Suprapubic skin (tissue), 4 donors: ENCODE measurements around the gene TEDDM1. TPM values are rescaled to one million over a fixed set of nuclear protein-coding genes. Genes with fewer than 3 reads are reported as not detected.

ENCODE experiments used
- DNase-seq, 2 donors: peaks; one replicate each; pipeline ENCODE4 v3.0.0-alpha.2; 2019; ENCODE audit warnings: low spot score in 2 of 2
- H3K27ac ChIP-seq: fragments of 200-600 bp; sonication (generic); one replicate; pipeline ENCODE4 v1.5.1; 2019
- H3K27me3 ChIP-seq: fragments of 200-600 bp; sonication (generic); one replicate; pipeline ENCODE4 v1.5.1; 2019
- H3K36me3 ChIP-seq: fragments of 200-600 bp; sonication (generic); one replicate; pipeline ENCODE4 v1.5.1; 2019
- H3K4me1 ChIP-seq: fragments of 200-600 bp; sonication (generic); one replicate; pipeline ENCODE4 v1.5.1; 2019
- H3K4me3 ChIP-seq: fragments of 200-600 bp; sonication (generic); one replicate; pipeline ENCODE4 v1.5.1; 2019; ENCODE audit warnings: mild to moderate bottlenecking
- H3K9me3 ChIP-seq: fragments of 200-600 bp; sonication (generic); one replicate; pipeline ENCODE4 v1.5.1; 2019
- EP300 ChIP-seq: sonication (generic); formaldehyde crosslinking; IDR thresholded peaks from one replicate; pipeline ENCODE4 v1.6.1; 2017; ENCODE audit warnings: antibody characterized with exemption
- POLR2A ChIP-seq, 2 donors: fragments of 450-650 bp; IDR thresholded peaks; one replicate each; pipeline ENCODE4 v1.6.1; 2017; ENCODE audit warnings: antibody characterized with exemption in 2 of 2, mild to moderate bottlenecking in 2 of 2, moderate library complexity in 2 of 2
- POLR2AphosphoS5 ChIP-seq, 3 donors: sonication (generic); formaldehyde crosslinking; IDR thresholded peaks; one replicate each; pipeline ENCODE4 v1.6.1; 2017; ENCODE audit warnings: antibody characterized with exemption in 3 of 3
- WGBS: methylation state at CpG from one replicate; pipeline ENCODE4 v1.1.5; 2018; 5-methylcytosine and 5-hydroxymethylcytosine counted together
- total RNA-seq, 4 donors: library from RNA; depleted of rRNA; stranded (reverse); fragments of >200 nt; gene quantifications; one replicate each; pipeline ENCODE4 v1.1.0, GENCODE V29; 2016
- TF ChIP-seq, protein P1 (sequence below), 2 donors: fragments of 200-600 bp in 1 of 2; fragments of 450-650 bp in 1 of 2; sonication (generic) in 1 of 2; IDR thresholded peaks; one replicate each; pipeline ENCODE4 v1.5.1; 2016 to 2019; ENCODE audit warnings: antibody characterized with exemption in 2 of 2, mild to moderate bottlenecking in 1 of 2, moderate library complexity in 1 of 2

The TEDDM1 gene
- total RNA-seq, 4 donors from 2014 or later: not detected

DNA sequence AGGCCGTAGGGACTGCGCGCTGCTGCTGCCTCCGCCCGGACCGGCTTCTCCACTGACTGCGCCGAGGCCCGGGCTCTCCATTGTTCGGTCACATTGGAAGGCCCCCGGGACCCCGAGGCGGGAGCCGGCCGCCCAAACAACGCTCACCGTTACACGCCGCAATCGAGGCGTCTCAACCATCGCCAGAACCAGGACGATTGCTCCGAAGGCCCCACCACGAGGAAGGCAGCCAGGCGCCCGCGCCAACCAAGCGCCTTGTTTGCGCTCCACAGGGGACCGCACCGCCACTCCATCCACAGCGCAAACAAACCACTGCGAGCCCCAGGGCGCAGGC, 9.5 kb downstream of the TEDDM1 start:
- H3K9me3 ChIP-seq: no peaks in the 10 kb centered on the region
- H3K36me3 ChIP-seq: peaks cover 30% of the 10 kb centered on the region
- DNase-seq: no peak
- H3K4me1 ChIP-seq: peaks cover 51% of the 10 kb centered on the region
- H3K27me3 ChIP-seq: no peaks in the 10 kb centered on the region
- peak overlapping the region; percentile 99 for H3K27ac ChIP-seq
- 0% methylated on average over 24 of the region's 35 CpGs for WGBS
- peak overlapping the region; percentile 83 for H3K4me3 ChIP-seq
- TF ChIP-seq POLR2AphosphoS5 (IDR thresholded peaks at IDR 0.05) (no peak), POLR2A (IDR thresholded peaks at IDR 0.05) (no peak)
- TF ChIP-seq, protein P1, sequence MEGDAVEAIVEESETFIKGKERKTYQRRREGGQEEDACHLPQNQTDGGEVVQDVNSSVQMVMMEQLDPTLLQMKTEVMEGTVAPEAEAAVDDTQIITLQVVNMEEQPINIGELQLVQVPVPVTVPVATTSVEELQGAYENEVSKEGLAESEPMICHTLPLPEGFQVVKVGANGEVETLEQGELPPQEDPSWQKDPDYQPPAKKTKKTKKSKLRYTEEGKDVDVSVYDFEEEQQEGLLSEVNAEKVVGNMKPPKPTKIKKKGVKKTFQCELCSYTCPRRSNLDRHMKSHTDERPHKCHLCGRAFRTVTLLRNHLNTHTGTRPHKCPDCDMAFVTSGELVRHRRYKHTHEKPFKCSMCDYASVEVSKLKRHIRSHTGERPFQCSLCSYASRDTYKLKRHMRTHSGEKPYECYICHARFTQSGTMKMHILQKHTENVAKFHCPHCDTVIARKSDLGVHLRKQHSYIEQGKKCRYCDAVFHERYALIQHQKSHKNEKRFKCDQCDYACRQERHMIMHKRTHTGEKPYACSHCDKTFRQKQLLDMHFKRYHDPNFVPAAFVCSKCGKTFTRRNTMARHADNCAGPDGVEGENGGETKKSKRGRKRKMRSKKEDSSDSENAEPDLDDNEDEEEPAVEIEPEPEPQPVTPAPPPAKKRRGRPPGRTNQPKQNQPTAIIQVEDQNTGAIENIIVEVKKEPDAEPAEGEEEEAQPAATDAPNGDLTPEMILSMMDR (IDR thresholded peaks at IDR 0.05): peak in 1 of 2 donors; percentile 23

DNA sequence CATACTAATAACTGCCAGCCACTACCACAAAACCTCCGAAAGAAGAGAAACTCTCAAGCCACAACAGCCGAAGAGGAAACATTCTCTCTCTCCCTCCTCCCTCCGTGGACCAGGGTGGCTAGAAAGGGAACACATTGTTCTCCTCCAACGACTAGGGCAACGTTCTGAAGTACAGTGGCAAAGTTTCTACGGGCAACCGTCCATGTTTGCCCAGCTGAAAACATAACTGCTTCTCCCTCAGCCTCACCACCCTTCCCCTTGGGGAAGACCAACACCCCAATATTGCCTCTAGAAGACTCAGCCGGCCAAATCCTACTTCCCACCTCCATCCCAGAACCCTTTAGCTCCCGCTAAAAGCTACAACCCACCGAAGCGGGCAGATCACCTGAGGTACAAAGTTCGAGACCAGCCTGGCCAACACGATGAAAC, 10.8 kb downstream of the TEDDM1 start:
- H3K36me3 ChIP-seq: peaks cover 43% of the 10 kb centered on the region

GRCh38 chr1:182388392-182389134, 11.9 kb downstream of the TEDDM1 start:
- Histone ChIP-seq H3K9me3 (no peaks in the 10 kb centered on the region), H3K27ac (peak overlapping the region; percentile 99), H3K4me1 (peaks cover 42% of the 10 kb centered on the region), H3K4me3 (peak overlapping the region; percentile 83), H3K36me3 (peaks cover 54% of the 10 kb centered on the region), H3K27me3 (no peaks in the 10 kb centered on the region)
- DNase-seq: no peak
- no peak for TF ChIP-seq POLR2AphosphoS5 (IDR thresholded peaks at IDR 0.05)
- no peak for TF ChIP-seq POLR2A (IDR thresholded peaks at IDR 0.05)
- no peak for TF ChIP-seq EP300
- WGBS: 64% methylated on average over 5 of the region's 5 CpGs

More for the DNA sequence above, 10.8 kb downstream of the TEDDM1 start:
- Histone ChIP-seq H3K4me3 (peak overlapping the region; percentile 83), H3K4me1 (peaks cover 51% of the 10 kb centered on the region), H3K27me3 (no peaks in the 10 kb centered on the region), H3K9me3 (no peaks in the 10 kb centered on the region), H3K27ac (peak overlapping the region; percentile 99)
- under 1% methylated on average over 9 of the region's 13 CpGs for WGBS
- TF ChIP-seq EP300 (no peak), POLR2AphosphoS5 (IDR thresholded peaks at IDR 0.05) (no peak), POLR2A (IDR thresholded peaks at IDR 0.05) (no peak)
- TF ChIP-seq, protein P1 (IDR thresholded peaks at IDR 0.05): no peak
- no peak for DNase-seq

- Histone ChIP-seq H3K36me3 (peaks cover 64% of the 10 kb centered on the region), H3K9me3 (no peaks in the 10 kb centered on the region), H3K27me3 (no peaks in the 10 kb centered on the region), H3K4me1 (peaks cover 32% of the 10 kb centered on the region), H3K27ac (no peak overlapping the region), H3K4me3 (peak overlapping the region; percentile 83)
- TF ChIP-seq POLR2A (IDR thresholded peaks at IDR 0.05): no peak
- no peak for TF ChIP-seq POLR2AphosphoS5 (IDR thresholded peaks at IDR 0.05)
- TF ChIP-seq EP300: no peak
- TF ChIP-seq, protein P1 (IDR thresholded peaks at IDR 0.05): no peak
- DNase-seq: no peak
- WGBS: 80% methylated on average over 2 of the region's 2 CpGs
Observed at GRCh38 chr1:182387566-182387965, 12.9 kb downstream of the TEDDM1 start.

DNA sequence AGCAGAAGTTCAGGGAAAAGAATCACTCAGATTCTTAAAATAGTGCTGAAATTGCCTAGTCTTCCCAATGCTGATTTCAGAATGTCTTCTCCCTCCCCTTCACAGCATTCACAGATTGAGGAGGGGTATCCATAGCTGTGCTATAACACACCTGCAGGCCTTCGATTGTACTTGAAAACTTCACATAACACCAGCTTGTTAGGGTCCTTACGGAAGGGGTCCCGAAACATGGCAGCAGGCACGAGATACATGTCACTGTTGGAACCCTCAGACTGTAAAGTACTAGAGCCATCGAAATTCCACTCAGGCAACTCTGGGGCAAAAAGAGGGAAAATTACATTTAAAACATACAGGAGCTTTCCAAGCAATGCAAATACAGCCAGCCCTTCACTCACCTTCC, 13.5 kb downstream of the TEDDM1 start:
- H3K4me1 ChIP-seq: peaks cover 28% of the 10 kb centered on the region
- H3K36me3 ChIP-seq: peaks cover 69% of the 10 kb centered on the region
- DNase-seq: no peak
- 92% methylated on average over 5 of the region's 5 CpGs for WGBS
- TF ChIP-seq, protein P1 (IDR thresholded peaks at IDR 0.05): no peak
- no peak for TF ChIP-seq POLR2A (IDR thresholded peaks at IDR 0.05)
- TF ChIP-seq EP300: no peak
- no peak for TF ChIP-seq POLR2AphosphoS5 (IDR thresholded peaks at IDR 0.05)
- no peak overlapping the region for H3K27ac ChIP-seq
- H3K27me3 ChIP-seq: no peaks in the 10 kb centered on the region
- H3K9me3 ChIP-seq: no peaks in the 10 kb centered on the region
- H3K4me3 ChIP-seq: peak overlapping the region; percentile 83
